ENCODE measurements around the gene ABCC1.
A peak's percentile ranks its signal among the peaks of the same experiment; 100 is the strongest.

The ABCC1 gene

GRCh38 chr16:16062023-16062937 is 112.9 kb downstream of the ABCC1 start:
- TF ChIP-seq CTCF (IDR thresholded peaks at IDR 0.05; ENCODE audit: low read depth, low read length, missing control alignments): no peak
- H3K4me3 ChIP-seq (ENCODE audit: low read depth, low read length): no peak overlapping the region
- DNase-seq (ENCODE audit: low read depth): peak; percentile 16

DNA sequence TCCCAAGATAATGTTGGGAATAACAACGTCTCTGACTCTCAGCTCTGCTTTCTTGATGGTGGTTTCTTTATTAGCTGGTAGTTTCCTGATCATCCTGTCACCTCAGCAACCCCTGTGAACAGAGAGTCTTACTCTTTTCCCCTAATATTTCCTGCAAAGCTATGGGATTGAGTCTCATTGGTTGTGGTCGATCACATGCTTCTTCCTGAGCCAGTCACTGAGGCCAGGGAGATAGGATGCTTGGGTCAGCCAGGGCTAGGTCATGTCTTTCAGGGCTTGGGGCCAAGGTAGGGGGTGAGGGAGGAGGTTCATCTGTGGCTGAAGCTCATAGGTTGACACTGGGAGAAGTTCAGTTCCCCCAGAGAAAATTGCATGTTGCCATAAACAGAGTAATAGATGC is 114.3 kb downstream of the ABCC1 start:
- H3K4me3 ChIP-seq (ENCODE audit: low read depth, low read length): no peak overlapping the region
- TF ChIP-seq CTCF (IDR thresholded peaks at IDR 0.05; ENCODE audit: low read depth, low read length, missing control alignments): no peak
- DNase-seq (ENCODE audit: low read depth): no peak

DNA sequence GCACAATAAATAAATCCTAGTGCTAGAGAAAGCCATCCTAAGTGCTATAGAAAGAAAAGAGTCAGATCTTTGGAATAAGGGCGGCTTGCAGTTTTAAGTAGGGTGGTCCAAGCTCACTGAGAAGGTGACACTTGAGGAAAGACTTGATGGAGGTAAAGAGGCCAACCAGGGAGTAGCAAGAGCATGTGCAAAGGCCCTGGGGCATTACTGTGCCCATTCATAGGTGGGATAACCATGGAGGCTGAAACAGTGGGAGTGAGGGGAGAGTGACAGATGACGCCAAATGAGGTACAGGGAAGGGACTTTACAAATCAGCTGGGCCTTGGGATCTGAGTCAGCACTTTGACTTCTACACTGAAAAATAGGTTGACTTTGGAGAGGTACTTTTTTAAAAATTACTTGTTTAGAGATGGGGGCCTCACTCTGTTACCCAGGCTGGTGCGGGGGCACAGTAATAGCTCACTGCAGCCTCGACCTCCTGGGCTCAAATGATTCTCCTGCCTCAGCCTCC is 115.5 kb downstream of the ABCC1 start:
- TF ChIP-seq CTCF (IDR thresholded peaks at IDR 0.05; ENCODE audit: low read depth, low read length, missing control alignments): no peak
- no peak overlapping the region for H3K4me3 ChIP-seq (ENCODE audit: low read depth, low read length)
- no peak for DNase-seq (ENCODE audit: low read depth)

DNA sequence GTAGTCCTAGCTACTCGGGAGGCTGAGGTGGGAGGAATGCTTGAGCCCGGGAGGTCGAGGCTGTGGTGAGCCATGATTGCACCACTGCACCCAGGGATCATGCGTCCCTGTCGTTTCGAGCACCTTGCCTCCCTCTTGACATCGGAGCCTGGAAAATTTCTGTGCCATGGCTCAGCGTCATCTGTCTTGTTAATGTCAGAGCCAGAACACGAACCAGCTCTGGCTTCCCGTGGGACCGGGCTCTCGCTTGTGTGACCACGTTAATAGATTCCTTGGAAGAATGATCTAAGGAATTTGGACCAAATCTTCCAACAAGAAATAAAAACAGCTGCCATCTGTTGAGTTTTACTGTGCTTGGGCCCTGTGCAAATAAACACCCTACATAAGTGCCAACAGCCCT is 117.7 kb downstream of the ABCC1 start:
- H3K4me3 ChIP-seq (ENCODE audit: low read depth, low read length): no peak overlapping the region
- no peak for DNase-seq (ENCODE audit: low read depth)
- TF ChIP-seq CTCF (IDR thresholded peaks at IDR 0.05; ENCODE audit: low read depth, low read length, missing control alignments): no peak

GRCh38 chr16:16071631-16072244 is 122.3 kb downstream of the ABCC1 start:
- no peak for DNase-seq (ENCODE audit: low read depth)
- no peak for TF ChIP-seq CTCF (IDR thresholded peaks at IDR 0.05; ENCODE audit: low read depth, low read length, missing control alignments)

DNA sequence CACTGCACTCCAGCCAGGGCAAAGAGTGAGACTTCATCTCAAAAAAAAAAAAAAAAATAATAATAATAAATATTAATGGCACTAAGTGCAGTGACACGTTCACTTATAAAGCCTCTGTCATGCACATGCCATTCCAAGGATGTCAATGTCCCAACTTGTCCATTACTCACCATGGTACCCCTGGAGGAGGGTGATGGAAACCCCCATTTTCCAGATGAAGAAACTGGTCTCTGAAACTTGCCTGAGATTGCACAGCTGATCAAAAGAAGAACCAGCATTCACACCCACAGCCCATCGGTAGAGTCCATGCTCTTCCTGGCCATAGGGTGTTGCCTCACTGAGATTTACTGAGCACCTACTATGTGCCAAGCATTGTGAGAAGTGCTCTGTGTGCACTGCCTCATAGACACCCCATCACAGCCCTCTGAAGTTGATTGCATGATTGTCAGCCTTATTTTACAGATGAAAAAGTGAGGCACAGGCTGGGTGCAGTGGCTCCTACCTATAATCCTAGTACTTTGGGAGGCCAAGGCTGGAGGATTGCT is 123.7 kb downstream of the ABCC1 start:
- no peak overlapping the region for H3K4me3 ChIP-seq (ENCODE audit: low read depth, low read length)
- no peak for DNase-seq (ENCODE audit: low read depth)
- no peak for TF ChIP-seq CTCF (IDR thresholded peaks at IDR 0.05; ENCODE audit: low read depth, low read length, missing control alignments)

More at GRCh38 chr16:16071631-16072244, 122.3 kb downstream of the ABCC1 start:
- H3K4me3 ChIP-seq (ENCODE audit: low read depth, low read length): no peak overlapping the region
